Suprapubic skin (tissue), 4 donors: ENCODE results near the gene TUBB8.
"Not testable (repeated sequence)": the region's sequence is repeated elsewhere in the genome, so short reads cannot be mapped to it uniquely, and the experiment has no call there.

Experiments
- EP300 ChIP-seq: sonication (generic); formaldehyde crosslinking; IDR thresholded peaks from one replicate; pipeline ENCODE4 v1.6.1; 2017; ENCODE audit warnings: antibody characterized with exemption
- POLR2A ChIP-seq, 2 donors: fragments of 450-650 bp; IDR thresholded peaks; one replicate each; pipeline ENCODE4 v1.6.1; 2017; ENCODE audit warnings: antibody characterized with exemption in 2 of 2, mild to moderate bottlenecking in 2 of 2, moderate library complexity in 2 of 2
- POLR2AphosphoS5 ChIP-seq, 3 donors: sonication (generic); formaldehyde crosslinking; IDR thresholded peaks; one replicate each; pipeline ENCODE4 v1.6.1; 2017; ENCODE audit warnings: antibody characterized with exemption in 3 of 3
- TF ChIP-seq, protein P1 (sequence below), 2 donors: fragments of 200-600 bp in 1 of 2; fragments of 450-650 bp in 1 of 2; sonication (generic) in 1 of 2; IDR thresholded peaks; one replicate each; pipeline ENCODE4 v1.5.1; 2016 to 2019; ENCODE audit warnings: antibody characterized with exemption in 2 of 2, mild to moderate bottlenecking in 1 of 2, moderate library complexity in 1 of 2

- TF ChIP-seq, protein P1, sequence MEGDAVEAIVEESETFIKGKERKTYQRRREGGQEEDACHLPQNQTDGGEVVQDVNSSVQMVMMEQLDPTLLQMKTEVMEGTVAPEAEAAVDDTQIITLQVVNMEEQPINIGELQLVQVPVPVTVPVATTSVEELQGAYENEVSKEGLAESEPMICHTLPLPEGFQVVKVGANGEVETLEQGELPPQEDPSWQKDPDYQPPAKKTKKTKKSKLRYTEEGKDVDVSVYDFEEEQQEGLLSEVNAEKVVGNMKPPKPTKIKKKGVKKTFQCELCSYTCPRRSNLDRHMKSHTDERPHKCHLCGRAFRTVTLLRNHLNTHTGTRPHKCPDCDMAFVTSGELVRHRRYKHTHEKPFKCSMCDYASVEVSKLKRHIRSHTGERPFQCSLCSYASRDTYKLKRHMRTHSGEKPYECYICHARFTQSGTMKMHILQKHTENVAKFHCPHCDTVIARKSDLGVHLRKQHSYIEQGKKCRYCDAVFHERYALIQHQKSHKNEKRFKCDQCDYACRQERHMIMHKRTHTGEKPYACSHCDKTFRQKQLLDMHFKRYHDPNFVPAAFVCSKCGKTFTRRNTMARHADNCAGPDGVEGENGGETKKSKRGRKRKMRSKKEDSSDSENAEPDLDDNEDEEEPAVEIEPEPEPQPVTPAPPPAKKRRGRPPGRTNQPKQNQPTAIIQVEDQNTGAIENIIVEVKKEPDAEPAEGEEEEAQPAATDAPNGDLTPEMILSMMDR (IDR thresholded peaks at IDR 0.05) = not testable (repeated sequence)
- TF ChIP-seq POLR2AphosphoS5 (IDR thresholded peaks at IDR 0.05); EP300; POLR2A (IDR thresholded peaks at IDR 0.05): not testable (repeated sequence)
These were observed 38.7 kb downstream of the TUBB8 start for GRCh38 chr10:10261-10971.
